HG03457 (cell line): ENCODE data around the gene C2CD4D.
"Not testable (repeated sequence)": the region's sequence is repeated elsewhere in the genome, so short reads cannot be mapped to it uniquely, and the experiment has no call there.

Experiments
- ATAC-seq: cut with Tn5 transposase; IDR thresholded peaks from one replicate; pipeline ENCODE4 v1.9.1; 2021; ENCODE audit warnings: moderate number of reproducible peaks; ENCODE audit not compliant: unreplicated experiment

The C2CD4D gene

GRCh38 chr1:151839457-151840403 is at the start of gene C2CD4D:
C2CD4D (minus strand) TSS chr1:151839820; CDS start chr1:151838989, 831 bp downstream.
- ATAC-seq = no peak

DNA sequence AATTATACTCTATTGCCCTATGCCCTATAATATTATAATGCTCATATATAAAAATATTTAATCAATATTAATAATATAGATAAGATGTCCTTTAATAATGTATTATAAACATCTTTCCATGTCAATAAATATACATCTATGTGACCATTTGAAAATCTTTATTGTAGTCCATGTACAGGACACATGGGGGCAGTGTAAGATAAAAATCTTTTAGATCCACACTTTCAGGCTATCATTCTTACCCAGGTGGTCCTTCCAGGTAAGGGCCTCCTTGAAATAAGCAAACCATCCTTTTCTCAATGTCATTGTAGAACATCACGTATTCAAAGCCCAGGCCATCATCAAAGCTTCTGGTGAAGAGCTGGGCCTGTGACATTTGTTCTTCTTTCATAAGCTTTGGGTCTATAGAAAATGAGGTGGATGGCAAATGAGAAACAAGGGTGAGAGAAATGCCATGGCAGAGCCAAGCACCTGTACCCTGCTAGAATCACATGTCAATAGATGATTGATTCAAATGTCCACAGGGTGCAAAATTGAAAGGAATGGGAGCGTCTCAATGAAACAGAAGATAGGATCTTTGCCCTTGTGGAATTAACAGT is 49.5 kb upstream of the C2CD4D start:
- no peak for ATAC-seq

GRCh38 chr1:151887028-151887427 is 47.4 kb upstream of the C2CD4D start:
- no peak for ATAC-seq

DNA sequence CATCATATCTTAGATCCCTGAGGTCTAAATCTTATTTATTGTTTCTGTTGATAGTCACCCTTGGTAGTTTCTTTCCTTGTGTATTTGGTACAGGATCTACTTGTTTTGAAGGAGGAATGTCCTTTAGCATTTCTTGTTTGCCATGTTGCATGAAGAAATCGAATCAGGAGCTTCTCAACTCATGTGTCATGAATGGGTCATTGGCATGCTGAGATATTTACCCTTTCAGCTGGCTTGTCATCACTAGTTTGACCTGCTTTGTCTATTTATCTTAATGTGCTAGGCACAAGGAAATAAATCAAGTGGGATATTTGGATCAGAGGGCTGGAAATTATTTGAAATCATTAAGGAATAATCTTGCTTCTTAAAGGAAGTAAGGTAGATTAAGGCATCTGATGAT is 45.9 kb upstream of the C2CD4D start:
- ATAC-seq = no peak

- not testable (repeated sequence) for ATAC-seq
These were observed 45.3 kb upstream of the C2CD4D start for GRCh38 chr1:151884879-151885278.

- ATAC-seq = not testable (repeated sequence)
These were observed 44.8 kb upstream of the C2CD4D start for GRCh38 chr1:151884445-151884844.

DNA sequence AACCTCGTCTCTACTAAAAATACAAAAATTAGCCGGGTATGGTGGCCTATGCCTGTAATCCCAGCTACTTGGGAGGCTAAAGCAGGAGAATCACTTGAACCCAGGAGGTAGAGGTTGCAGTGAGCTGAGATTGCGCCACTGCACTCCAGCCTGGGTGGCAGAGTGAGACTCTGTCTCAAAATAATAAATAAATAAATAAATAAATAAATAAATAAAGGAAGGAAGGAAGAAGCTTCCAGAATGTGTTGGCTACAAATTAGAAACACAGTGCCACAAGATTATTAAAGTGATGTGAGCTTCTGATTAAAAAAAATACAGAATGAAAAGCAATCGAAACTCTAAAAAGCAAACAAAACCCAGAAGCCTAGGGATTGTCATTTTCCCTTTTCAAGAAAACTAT is 44.3 kb upstream of the C2CD4D start:
- ATAC-seq = not testable (repeated sequence)

DNA sequence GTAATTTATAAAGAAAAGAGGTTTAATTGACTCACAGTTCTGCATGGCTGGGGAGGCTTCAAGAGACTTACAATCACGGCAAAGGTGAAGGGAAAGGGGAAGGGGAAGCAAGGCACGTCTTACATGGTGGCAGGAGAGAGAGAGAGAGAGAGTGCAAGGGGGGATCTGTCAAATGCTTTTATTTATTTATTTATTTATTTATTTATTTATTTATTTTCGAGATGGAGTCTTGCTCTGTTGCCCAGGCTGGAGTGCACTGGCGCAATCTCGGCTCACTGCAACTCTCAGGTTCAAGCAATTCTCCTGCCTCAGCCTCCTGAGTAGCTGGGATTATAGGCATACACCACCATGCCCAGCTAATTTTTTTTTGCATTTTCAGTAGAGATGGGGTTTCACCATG is 43.3 kb upstream of the C2CD4D start:
- not testable (repeated sequence) for ATAC-seq

- ATAC-seq = no peak
These were observed 42.8 kb upstream of the C2CD4D start for GRCh38 chr1:151882466-151882865.

GRCh38 chr1:151881479-151881878 is 41.9 kb upstream of the C2CD4D start:
- no peak for ATAC-seq

GRCh38 chr1:151875419-151876097 is 35.9 kb upstream of the C2CD4D start:
- ATAC-seq = no peak

DNA sequence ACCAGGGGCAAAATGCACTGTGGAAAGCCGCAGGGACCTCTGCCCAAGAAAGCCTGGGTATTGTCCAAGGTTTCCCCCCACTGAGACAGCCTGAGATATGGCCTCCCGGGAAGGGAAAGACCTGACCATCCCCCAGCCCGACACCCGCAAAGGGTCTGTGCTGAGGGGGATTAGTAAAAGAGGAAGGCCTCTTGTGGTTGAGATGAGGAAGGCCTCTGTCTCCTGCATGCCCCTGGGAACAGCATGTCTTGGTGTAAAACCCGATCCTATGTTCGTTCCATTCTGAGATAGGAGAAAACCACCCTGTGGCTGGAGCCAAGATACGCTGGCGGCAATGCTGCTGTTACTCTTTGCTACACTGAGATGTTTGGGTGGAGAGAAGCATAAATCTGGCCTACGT is 33.2 kb upstream of the C2CD4D start:
- not testable (repeated sequence) for ATAC-seq

DNA sequence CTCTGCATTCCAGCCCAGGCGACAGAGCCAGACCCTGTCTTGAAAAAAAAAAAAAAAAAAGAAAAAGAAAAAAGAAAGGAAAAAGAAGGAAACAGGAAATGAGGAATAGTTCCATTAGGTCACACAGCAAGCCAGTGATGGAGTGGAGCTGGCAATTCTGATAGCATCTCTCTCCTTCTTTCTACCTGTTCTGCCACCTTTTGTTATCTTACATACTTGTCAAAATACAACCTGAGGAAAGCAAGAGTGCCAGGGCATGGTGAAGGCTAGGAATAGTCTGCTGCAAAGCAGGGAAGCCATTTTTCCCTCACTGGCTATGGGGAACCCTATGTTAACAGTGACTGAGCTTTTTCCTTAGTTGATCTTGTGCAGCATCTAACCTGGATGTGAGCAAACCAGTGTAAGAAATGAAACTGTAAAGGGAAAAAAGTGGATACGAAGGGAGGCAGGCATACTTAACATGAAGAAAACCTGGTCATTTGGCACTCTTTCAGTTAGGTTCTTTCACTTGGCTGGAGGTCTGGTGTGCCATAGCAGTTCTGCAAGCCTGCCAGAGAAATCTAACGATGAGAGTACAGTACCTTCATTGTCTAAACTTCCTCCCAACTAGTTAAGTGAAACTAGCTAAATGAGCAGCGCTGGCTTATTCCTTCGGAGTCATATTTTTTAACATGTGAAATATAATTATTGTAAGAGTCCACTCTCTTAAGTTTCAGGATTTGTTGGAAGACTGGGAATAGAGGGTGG is 31.8 kb upstream of the C2CD4D start:
- no peak for ATAC-seq

GRCh38 chr1:151868486-151868885 is 28.9 kb upstream of the C2CD4D start:
- no peak for ATAC-seq

- no peak for ATAC-seq
These were observed 28.3 kb upstream of the C2CD4D start for GRCh38 chr1:151867765-151868411.

DNA sequence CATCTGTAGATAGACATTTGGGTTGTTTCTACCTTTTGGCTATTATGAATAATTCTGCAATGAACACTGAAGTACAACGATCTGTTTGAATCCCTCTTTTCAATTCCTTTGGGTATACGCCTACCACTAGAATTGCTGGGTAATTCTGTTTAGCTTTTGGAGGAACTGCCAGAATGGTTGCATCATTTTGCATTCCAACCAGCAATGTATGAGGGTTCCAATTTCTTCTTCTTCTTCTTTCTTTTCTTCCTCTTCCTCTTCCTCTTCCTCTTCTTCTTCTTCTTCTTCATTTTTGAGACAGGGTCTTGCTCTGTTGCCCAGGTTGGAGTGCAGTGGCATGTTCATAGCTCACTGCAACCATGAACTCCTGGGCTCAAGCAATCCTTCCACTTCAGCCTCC is 27.7 kb upstream of the C2CD4D start:
- ATAC-seq = no peak

DNA sequence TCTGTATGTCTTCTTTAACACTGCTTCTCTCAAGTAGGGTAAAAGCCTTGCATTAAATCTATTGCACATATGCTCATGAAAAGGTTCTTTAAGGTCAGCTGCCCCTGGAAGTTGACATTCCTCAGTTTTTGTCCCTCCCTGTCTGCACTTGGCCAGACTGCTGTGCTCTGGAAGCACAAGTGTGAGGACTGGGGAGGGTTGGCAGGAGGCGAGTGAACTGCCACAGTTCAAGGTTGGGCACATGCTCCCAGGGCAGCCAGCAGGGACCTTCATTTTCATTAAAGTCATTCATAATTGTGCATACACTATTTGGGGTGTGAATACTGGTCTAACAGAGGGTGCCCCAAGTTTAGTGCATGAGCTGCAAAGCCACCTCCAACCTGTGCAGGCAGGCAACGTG is 24.8 kb upstream of the C2CD4D start:
- no peak for ATAC-seq

GRCh38 chr1:151862604-151863003 is 23.0 kb upstream of the C2CD4D start:
- no peak for ATAC-seq

GRCh38 chr1:151860504-151861187 is 21.0 kb upstream of the C2CD4D start:
- no peak for ATAC-seq

DNA sequence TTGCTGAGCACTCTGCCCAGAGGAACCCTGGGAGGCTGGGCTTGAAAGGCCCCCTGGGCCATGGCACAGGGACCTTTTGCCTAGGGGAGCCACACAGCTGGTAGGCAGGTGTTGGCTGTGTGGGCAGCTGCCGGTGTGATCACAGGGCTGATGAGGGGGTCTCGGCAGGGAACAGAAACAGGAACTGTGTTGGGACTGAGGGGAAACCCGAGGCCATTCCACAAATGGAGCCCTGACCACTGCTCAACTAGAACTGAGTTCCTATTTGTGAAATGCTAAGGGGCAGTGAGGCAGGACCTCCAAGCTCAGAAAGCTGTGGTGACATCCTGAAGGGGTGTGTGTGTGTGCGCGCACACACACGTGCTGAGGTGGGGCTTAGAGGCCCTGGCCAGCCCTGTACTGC is 20.3 kb upstream of the C2CD4D start:
- no peak for ATAC-seq
